CD4-positive, alpha-beta T cell treated with Interleukin-2 at 100 ng/mL for 4 hours (primary cell): ENCODE data around the gene MCOLN3.
A peak's percentile ranks its signal among the peaks of the same experiment; 100 is the strongest.

ENCODE experiments used
- DNase-seq: peaks from one replicate; pipeline ENCODE4 v3.0.0-alpha.2; 2020; ENCODE audit warnings: low spot score

The MCOLN3 gene, protein sequence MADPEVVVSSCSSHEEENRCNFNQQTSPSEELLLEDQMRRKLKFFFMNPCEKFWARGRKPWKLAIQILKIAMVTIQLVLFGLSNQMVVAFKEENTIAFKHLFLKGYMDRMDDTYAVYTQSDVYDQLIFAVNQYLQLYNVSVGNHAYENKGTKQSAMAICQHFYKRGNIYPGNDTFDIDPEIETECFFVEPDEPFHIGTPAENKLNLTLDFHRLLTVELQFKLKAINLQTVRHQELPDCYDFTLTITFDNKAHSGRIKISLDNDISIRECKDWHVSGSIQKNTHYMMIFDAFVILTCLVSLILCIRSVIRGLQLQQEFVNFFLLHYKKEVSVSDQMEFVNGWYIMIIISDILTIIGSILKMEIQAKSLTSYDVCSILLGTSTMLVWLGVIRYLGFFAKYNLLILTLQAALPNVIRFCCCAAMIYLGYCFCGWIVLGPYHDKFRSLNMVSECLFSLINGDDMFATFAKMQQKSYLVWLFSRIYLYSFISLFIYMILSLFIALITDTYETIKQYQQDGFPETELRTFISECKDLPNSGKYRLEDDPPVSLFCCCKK

DNA sequence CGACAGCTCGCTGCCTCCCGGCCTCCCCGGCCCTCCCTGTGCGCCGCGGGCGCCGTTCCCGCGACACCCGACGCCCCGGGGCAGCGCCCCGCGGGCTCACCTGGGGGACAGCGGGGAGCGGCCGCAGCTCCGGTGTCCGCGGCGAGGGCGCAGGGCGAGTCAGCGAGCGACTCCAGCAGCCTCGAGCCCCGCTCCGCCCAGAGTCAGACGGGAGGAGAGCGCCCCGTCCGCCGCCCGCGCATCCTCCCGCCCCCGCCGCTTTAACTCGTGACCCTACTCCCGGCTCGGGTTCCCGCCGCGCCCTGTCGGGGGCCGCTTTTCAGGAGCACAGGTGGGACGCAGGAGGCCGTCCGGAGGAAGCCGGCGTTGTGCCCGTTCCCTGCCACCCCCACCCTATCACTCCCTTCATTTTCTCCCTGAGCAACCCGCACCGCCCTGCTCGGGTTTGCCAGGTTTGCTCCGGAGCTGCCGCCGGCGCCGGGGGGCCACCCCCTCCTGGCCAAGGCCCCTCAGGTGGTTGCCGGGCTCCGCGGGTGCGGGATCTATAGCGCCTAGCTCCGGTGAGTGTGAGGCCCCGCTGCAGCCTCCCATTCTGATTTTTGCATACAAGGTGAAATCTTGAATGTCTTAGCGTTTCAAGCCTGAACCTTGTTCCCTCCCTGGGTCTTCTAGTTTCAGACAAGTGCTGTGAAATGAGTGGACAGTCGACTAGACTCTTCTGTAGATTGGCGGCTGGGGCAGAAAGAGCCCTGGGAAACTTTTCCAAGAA, at the start of gene MCOLN3:
TSS of gene MCOLN3 (minus strand) at position 205 of the 769 bp plus-strand sequence. CDS start 3,140 bp downstream, outside the sequence.
- DNase-seq: peak; percentile 33

DNA sequence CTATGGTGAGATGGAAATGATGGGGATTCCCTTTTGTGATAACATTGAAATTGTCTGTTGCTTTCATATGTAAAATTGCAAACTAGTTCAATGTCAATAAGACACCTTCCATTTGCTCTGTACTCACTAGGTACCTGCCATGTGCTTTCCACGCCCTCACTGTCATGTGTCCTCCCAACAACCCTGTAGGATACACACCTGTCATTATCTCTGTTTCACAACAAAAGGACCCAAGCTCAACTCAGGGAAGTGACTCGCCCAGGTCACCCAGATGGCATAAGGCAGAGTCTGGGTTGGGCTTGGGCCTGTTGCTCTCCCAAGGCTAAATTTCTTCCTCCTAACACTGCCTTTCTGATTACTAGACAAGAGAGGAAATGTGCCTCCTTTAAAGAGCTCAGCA, 45.3 kb upstream of the MCOLN3 start:
- no peak for DNase-seq

DNA sequence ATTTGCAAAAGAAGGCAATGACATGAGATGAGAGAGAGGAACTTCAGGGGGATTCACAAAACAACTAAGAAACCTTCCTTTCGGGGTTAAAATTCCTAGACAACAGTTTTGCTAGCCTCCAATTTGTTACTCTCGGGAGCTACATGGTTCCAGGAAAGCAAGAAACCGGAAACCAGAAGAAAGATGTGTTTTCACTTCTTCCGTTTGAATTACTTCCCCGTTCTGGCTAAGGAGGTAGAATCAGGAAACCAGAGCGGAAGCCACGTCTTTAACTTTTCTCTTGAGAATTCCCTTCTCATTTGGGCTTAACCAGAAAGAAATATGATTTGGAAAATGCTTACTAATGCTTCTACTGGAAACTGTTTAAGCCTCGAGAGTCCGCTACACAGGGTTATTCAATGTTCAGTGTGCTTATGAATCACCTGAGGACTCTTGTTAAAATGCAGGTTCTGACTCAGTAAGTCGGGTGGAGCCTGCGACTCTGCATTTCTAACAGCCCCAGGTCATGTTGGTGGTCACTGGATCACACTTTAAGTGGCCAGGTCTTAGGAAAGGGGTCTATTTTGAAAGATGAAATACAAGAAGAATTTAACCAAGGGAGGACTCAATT, 43.5 kb upstream of the MCOLN3 start:
- peak; percentile 8 for DNase-seq

DNA sequence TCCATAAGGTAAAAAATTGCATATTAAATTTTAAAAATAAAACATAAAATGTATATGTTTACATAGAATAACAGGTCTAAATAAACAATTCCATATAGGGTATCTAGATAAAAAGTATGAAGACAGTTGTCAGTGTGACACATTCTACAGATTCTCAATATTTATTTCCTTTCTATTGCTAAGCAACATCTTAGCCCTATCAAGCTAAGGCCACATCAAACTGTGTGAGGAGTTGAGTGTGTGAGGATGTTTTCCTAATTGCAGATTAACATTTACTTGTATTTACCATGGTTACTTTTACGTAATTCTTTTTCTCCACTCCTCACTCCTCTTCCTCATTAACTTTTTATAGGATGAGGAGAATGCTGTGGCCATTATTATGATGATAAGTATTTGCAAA, 41.9 kb upstream of the MCOLN3 start:
- peak; percentile 30 for DNase-seq

DNA sequence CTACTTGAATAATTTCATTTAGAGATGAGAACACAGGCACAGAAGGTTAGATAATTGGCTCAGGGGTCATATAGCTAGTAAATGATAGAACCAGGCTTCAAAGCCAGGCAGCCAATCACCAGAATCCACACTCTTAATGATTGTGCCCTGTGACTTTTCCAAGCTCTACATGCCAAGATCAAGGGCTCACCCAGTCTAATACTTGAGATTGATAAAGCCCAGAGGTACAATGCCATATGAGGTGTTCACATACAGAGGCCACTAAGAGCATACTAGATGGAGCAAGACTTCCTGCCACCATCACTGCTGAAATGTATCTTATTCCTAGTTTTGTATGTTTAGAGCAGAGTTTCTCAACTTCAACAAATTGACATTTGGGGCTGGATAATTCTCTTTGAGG, 40.9 kb upstream of the MCOLN3 start:
- DNase-seq: no peak

DNA sequence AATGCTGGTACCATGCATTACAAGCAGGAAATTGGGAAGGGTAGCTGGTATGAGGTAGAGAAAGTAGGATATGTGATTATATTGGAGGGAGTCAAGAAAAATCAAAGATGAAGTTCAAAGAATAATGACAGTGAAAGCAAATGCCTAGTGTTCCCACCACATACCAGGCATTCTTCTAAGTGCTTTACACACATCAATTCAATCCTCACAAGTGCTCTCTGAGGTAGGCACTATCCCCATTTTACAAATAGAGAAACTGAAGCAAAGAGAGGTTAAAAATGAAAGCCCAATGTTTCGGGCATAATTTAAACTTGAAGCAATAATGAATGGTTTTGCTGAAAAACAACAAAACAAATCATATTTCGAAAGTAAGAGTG, 40.1 kb upstream of the MCOLN3 start:
- DNase-seq: no peak

DNA sequence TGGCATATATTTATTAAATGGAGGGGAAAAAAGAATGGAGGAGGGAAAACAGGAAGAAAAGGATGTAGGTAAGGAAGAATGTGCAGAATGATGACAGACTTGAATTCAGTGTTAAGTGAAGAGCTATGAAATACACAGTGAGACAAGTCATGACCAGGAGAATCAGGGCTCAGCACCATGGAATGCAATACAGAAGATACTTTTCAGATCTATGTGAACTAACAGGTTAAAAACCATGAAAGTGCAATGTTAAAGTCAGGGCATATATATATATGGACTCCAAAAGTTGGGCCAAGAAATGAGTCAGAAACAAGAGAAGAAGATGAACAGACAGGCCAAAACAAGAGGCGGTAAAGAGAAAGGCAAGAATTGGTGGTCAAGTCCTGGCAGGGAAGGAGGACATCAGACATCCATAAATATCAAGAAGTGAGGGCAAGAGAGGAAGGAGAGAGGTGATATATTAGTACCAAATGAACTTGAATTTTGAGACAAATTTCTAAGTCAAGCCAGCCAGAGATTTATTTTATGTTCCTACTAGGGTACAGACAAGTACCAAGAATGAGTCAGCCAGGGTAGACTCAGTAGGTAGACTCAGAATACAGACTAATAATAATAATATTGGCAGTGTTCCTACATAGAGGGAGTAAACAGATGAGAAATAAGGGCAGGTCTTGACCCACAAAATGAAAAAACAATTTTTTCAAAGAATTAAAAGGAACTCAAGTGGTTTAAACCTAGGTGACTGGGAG, 39.5 kb upstream of the MCOLN3 start:
- no peak for DNase-seq

DNA sequence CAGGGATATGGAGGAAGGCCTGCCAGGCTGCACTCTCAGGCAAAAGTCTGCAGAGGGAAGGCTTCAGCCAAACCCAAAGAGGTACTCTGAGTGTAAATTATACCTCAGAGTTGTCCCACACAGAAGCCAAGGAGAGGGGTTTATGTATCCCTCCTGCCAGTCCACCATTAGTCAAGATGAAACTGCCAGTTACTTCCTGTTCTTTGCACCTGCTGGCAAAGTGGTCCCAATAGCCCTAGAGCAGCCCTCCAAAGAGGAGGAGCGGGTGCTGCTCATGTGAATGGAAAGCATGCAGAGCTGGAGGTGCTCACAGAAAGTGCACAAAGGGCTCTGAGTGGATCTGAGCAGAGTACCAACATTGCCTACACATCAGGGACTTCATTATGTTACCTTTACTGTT, 37.1 kb upstream of the MCOLN3 start:
- DNase-seq: no peak

DNA sequence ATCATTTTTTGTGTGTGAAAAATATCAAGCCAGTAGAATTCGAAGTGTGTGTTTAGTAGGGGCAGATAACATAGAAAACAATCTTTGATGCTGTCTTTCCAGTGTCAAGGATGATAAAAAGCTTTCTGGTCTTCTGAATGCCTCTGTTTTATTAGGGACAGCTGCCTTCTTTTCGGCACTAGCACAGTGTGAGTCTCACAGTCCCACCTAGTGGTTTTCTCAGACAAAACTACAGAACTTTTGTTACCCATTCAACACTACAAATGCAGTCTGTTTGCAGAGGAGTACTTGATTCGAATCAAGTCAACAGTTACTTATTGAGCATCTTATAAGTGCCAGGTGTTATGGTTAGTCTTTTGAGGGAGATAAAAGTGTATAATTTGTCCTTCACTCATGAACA, 30.6 kb upstream of the MCOLN3 start:
- DNase-seq: peak; percentile 24

DNA sequence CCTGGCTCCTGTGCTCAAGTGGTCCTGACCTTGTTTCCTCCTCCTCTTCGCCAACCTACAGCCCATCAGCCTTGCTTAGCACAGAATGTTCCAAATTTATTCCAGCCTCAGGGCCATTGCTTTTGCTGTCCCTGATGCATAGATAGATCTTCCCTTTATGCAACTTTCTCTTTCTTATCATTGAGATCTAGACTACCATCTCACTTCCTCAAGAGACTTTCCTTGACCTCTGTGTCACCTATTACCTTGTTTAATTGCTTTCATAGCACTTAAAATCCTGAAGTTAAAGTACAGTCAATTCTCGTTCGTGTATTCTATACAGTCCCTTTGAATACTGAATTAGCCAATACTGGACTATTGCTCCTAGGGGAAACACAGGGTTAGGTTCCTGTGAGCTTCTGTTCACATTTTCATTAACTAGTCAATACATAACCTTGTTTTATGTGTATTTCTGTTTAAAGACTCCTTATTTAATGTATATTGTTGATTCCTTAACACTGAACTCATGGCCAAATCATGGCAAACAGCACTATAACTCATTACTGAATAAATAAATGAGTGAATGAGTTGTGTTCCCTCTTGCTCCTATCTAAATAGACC, 26.2 kb upstream of the MCOLN3 start:
- no peak for DNase-seq

DNA sequence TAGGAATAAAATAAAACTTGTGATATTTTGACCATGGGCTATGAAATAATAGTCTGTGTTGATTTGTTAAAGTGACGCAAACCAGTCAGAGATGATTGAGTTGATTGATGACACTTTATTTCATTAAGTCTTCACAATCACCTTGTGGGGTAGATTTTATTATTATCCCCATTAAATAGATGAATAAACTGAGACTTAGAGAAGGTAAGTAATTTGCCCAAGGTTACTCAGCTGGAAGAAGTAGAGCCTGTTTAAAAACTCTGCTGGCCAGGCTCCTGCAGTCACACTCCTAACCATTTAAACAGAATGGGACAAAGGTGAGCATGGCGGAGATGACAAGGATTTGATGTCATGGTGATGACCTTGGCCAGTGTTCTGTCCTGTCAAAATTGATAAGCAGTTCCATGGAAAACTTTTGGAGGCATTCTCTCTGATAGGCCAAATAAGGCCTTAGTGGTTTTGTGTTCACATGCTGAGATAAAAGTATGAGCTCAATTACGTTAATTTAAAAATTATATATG, 22.7 kb upstream of the MCOLN3 start:
- DNase-seq: no peak

DNA sequence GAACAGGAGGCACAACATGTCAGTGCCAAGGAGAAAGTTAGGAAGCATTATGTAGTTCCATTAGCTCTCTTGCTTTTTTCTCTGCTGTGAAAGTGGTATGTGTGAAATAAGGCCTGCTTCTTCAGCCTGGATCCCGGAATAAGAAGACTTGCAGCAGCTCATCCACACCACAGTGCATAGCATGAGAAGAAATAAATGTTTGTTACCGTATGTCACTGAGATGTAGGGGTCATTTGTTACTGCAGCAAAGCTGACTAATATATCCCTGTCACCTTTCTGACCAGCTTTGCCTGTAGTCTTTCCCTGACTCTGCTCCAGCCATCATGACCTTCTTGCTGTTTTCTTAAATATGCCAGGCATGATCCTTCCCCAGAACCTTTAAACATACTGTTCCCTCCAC, 20.5 kb upstream of the MCOLN3 start:
- DNase-seq: no peak

DNA sequence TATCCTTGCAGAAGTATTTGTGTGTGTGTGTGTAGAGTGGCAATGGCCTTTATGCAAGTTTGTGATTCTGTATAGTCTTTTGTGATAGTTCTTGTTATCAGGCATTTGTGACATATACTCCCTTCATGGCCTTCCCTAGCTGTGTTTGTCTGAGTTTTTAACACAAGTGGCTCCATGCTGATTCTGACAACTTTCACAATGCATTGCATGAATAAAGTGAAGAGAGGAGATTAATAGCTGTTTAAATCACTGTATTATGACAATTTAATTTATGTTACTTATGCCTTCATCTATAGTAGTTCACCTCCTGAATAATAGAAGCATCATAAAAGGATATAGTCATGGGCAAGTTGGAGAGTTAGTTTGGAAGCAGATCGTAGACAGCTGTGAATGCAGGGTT, 17.2 kb upstream of the MCOLN3 start:
- no peak for DNase-seq

DNA sequence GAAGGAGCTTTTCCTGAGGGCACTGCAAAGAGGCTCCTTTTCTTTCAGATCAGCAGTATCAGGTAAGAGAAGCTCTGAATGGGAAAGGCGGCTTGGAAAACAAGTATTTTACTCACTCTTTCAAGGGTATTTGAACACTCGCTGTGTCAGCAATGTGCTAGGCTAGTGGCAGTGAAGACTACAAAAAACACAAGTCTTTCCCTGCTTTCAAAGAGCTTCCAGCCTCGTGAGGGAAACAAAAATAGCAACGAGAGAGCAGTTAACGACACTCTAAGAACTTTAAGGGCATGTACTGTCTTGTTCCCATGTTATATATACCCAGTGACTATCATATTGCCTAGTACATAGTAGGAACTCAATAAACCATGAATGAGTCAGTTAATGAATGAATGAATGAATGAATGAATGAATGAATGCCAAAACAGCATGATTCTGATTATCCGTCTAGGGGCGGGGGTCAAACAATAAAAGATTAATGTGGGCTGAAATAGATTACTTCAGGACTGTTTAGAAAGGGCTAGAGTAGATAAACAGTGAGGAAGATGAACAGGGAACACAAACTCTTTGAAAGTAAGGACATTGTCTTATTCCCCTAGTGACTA, 14.2 kb upstream of the MCOLN3 start:
- no peak for DNase-seq

DNA sequence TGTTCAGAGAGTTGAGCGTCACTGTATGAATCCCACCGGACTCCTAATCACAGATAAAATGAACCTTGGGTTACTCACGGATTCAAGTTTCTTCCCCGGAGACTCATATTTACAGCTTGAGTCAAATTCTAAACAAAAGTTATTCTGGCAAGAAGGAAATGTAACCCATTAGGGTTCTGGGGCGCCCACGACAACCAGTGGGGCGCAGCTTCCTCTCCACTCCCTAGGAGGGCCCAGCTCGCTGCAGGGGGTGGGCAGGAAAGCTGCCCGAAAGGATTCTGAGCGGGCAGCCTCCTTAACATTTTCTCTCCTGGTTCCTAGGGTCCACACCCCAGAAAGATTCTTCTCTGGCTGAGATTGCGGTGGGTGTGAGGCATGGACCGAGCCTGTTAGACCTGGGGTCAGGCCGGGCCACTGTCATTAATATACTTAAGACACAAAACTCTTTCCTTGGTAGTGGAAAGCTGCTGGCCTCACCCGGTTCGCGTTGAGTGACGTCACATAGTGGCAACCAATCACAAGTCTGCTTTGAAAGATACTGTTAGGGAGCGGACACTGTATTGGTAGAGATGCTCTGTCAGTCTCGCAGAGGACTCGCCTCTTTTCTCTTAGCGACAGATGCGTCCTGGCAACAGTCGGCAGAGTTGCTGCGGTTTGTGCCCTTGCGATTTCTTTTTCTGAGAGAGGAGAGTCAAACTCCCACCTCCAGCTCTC, 13.6 kb upstream of the MCOLN3 start:
- peak; percentile 94 for DNase-seq

DNA sequence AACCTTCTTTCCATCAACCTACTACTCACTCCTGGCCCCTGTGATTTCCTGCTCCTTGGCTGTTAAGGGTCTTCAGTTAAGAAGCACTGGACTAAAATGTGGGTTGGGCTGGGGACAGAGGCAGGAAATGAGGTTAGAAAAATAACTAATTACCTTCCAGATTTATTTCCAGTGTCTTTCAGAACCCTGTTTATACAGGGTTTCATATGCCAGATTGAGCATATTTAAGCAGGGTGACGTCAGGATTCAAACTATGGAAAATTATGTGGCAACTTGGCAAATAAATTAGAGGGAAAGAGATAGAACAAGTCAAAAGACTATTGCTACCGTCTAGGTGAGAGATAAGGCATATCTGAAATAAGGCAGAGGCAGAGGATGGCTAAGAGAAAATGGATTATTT, 11.7 kb upstream of the MCOLN3 start:
- no peak for DNase-seq

DNA sequence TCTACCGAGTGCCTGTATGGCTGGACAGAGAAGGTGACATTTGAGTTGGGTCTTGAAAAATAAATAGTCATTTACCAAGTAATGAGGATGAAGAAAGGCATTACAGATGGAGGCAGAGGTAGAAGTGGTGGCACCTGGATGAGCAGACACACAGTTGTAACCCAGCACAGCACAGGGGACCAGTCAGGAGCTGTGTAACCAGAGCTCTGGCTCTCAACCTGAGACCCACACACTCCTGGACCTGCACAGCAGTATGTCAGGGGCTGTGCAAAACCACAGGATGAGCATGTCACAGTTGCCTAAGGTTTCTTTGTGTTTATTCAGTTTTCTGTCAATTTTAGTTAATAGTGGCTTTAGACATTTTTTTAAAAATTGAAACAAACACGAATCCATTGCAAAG, 11.3 kb upstream of the MCOLN3 start:
- no peak for DNase-seq

DNA sequence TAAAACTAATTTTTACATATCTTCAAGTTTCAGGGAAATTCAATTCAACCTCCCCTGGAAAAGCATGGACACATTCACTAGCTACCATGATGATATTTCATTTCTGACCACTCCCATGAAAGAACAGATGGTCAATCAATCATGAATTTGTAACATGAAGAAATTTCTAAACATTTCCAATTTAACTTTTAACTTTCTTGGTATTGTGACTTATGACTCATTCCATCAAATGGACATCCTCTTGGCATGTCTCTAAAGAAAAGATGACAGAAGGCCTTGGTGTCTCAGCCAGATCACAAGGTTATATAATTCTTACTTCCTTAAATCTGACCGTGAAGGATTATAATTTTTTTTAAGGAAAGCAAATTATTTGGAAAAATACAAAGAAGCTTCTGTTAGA, 10.5 kb upstream of the MCOLN3 start:
- no peak for DNase-seq

DNA sequence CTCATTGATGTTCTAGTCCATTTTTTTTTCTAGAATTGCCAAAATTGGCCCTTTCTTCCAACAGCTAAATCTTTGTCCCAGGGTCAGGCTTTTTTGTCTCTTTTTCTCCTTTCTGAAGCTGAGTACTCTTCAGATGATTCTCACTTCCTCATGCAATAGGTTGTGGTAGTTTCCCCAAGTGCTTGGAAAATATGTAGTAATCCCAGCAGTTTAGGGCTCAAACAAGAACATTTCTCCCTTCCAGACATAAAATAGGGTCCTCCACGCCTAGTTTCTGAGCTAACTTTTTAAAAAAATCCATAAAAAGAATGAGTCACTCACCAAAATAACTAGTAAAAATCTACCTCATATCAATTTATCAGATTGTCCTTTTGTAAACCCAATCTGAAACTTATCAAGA, 10.0 kb upstream of the MCOLN3 start:
- DNase-seq: no peak

DNA sequence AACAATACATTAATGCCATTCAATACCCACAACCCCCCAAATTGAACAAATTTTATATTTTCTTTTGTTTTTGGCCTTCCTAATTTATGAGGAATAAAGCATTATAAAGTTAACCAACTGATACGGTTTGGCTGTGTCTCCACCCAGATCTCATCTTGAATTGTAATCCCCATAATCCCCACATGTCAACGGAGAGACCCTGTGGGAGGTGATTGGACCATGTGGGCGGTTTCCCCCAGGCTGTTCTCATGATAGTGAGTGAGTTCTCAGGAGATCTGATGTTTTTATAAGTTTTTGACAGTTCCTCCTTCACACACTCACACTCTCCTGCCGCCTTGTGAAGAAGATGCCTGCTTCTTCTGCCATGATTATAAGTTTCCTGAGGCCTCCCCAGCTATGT, 6.4 kb upstream of the MCOLN3 start:
- DNase-seq: no peak
